UCSD-AML1 (cell line): ENCODE measurements around the gene SCO2.
A peak's percentile ranks its signal among the peaks of the same experiment; 100 is the strongest.
"Not testable (repeated sequence)": the region's sequence is repeated elsewhere in the genome, so short reads cannot be mapped to it uniquely, and the experiment has no call there.

Experiments
- DNase-seq: peaks from one replicate; lab custom pipeline; 2025; ENCODE audit not compliant: unreplicated experiment; lab: John Stamatoyannopoulos, UW

The SCO2 gene

GRCh38 chr22:50551160-50551752, 25.9 kb upstream of the SCO2 start:
- DNase-seq: no peak

- DNase-seq: no peak
Observed at GRCh38 chr22:50550395-50550794, 25.0 kb upstream of the SCO2 start.

- no peak for DNase-seq
Observed at GRCh38 chr22:50548921-50549790, 23.8 kb upstream of the SCO2 start.

GRCh38 chr22:50548040-50548920, 22.9 kb upstream of the SCO2 start:
- DNase-seq: no peak

- DNase-seq: no peak
Observed at GRCh38 chr22:50547263-50547985, 22.0 kb upstream of the SCO2 start.

- DNase-seq: no peak
Observed at GRCh38 chr22:50546326-50547262, 21.2 kb upstream of the SCO2 start.

GRCh38 chr22:50545522-50546325, 20.3 kb upstream of the SCO2 start, which contains the start of gene KLHDC7B:
Gene KLHDC7B (plus strand): TSS chr22:50545899. CDS start chr22:50546244, 345 bp downstream.
- peak; percentile 27 for DNase-seq

- peak; percentile 35 for DNase-seq
Observed at GRCh38 chr22:50544746-50545253, 19.4 kb upstream of the SCO2 start.

- DNase-seq: peak; percentile 70
Observed at GRCh38 chr22:50544078-50544745, 18.8 kb upstream of the SCO2 start.

- DNase-seq: no peak
Observed at GRCh38 chr22:50542416-50542927, 17.1 kb upstream of the SCO2 start.

- not testable (repeated sequence) for DNase-seq
Observed at GRCh38 chr22:50541667-50542026, 16.2 kb upstream of the SCO2 start.

GRCh38 chr22:50540381-50540780, 15.0 kb upstream of the SCO2 start:
- DNase-seq: no peak

- DNase-seq: no peak
Observed at GRCh38 chr22:50537765-50538164, 12.4 kb upstream of the SCO2 start.

GRCh38 chr22:50536226-50536625, 10.8 kb upstream of the SCO2 start:
- no peak for DNase-seq

GRCh38 chr22:50535113-50535512, 9.7 kb upstream of the SCO2 start:
- DNase-seq: no peak

- not testable (repeated sequence) for DNase-seq
Observed at GRCh38 chr22:50533856-50534711, 8.7 kb upstream of the SCO2 start.
